H1 (cell line): Measurements from ENCODE around the gene ZNF74. TPM values are rescaled to one million over a fixed set of nuclear protein-coding genes. Genes with fewer than 3 reads are reported as not detected.

Source experiments
- CTCF ChIA-PET: fragments of 300-600 bp; sonication (Branson Sonifier 250); formaldehyde crosslinking; loops from one replicate; lab custom pipeline; 2021; ENCODE audit not compliant: partially characterized antibody; lab: Charles Lee
- POLR2A ChIA-PET: fragments of 300-600 bp; sonication (Branson Sonifier 250); formaldehyde crosslinking; loops from one replicate; lab custom pipeline; 2021; ENCODE audit warnings: inconsistent platforms; ENCODE audit not compliant: partially characterized antibody; lab: Charles Lee
- DNase-seq, 2 experiments: peaks; one replicate each; pipeline versions ENCODE4 v3.0.0 to v3.0.0-alpha.2; 2010 to 2022; ENCODE audit warnings: low spot score in 2 of 2, low read depth in 1 of 2, mixed read lengths in 1 of 2
- FAIRE-seq: peaks from 2 replicates; lab custom pipeline; 2011; peaks lifted over from hg19 to GRCh38; lab: Jason Lieb, UNC
- H2AFZ ChIP-seq: 2 replicates; pipeline ENCODE4 v1.8.1; 2012; ENCODE audit warnings: low read length, inconsistent platforms
- H2AK5ac ChIP-seq: 2 replicates; pipeline ENCODE4 v1.6.1; 2013; ENCODE audit warnings: low read depth, low read length
- H2BK120ac ChIP-seq: replicated peaks from 2 replicates; pipeline ENCODE3; 2013; ENCODE audit warnings: low read depth, low read length, inconsistent platforms
- H2BK12ac ChIP-seq: 2 replicates; pipeline ENCODE4 v1.6.1; 2013; ENCODE audit warnings: low read depth, low read length
- H2BK15ac ChIP-seq: 2 replicates; pipeline ENCODE4 v1.6.1; 2013; ENCODE audit warnings: low read length
- H2BK20ac ChIP-seq: 2 replicates; pipeline ENCODE4 v1.6.1; 2013; ENCODE audit warnings: low read length
- H2BK5ac ChIP-seq: 2 replicates; pipeline ENCODE4 v1.6.1; 2013; ENCODE audit warnings: low read depth, low read length
- H3K14ac ChIP-seq: 2 replicates; pipeline ENCODE4 v1.6.1; 2013; ENCODE audit warnings: inconsistent platforms; ENCODE audit not compliant: insufficient read length
- H3K18ac ChIP-seq: 2 replicates; pipeline ENCODE4 v1.6.1; 2013; ENCODE audit warnings: low read length; ENCODE audit errors: extremely low read depth
- H3K23ac ChIP-seq: 2 replicates; pipeline ENCODE4 v1.6.1; 2013; ENCODE audit warnings: inconsistent platforms; ENCODE audit not compliant: insufficient read length
- H3K23me2 ChIP-seq: 2 replicates; pipeline ENCODE4 v1.6.1; 2013; ENCODE audit warnings: low read depth, low read length
- H3K27ac ChIP-seq: 2 replicates; pipeline ENCODE4 v1.6.1; 2011; ENCODE audit warnings: low read depth, low read length, inconsistent platforms
- H3K27me3 ChIP-seq, 4 experiments: replicated peaks in 1 of 4; 1 replicate in 1 of 4; 2 replicates in 3 of 4; pipeline versions ENCODE4 v1.6.1 to v1.8.1; 2011 to 2013; ENCODE audit warnings: low read length in 3 of 4, mild to moderate bottlenecking in 3 of 4, inconsistent platforms in 2 of 4, mixed read lengths in 2 of 4, moderate library complexity in 1 of 4; ENCODE audit not compliant: control insufficient read depth in 3 of 4, insufficient read depth in 3 of 4; ENCODE audit errors: extremely low read depth in 1 of 4
- H3K36me3 ChIP-seq, 4 experiments: 2 replicates each; pipeline versions ENCODE4 v1.6.1 to v1.8.1; 2011 to 2013; ENCODE audit warnings: mild to moderate bottlenecking in 4 of 4, low read length in 3 of 4, moderate library complexity in 2 of 4, control low read depth in 1 of 4, inconsistent platforms in 1 of 4; ENCODE audit not compliant: insufficient read depth in 4 of 4, control insufficient read depth in 2 of 4
- H3K4ac ChIP-seq: replicated peaks from 2 replicates; pipeline ENCODE3; 2013; ENCODE audit warnings: low read length, low read depth, mixed read lengths, inconsistent platforms; ENCODE audit not compliant: insufficient read length
- H3K4me1 ChIP-seq, 4 experiments: replicated peaks in 1 of 4; 1 replicate in 1 of 4; 2 replicates in 3 of 4; pipeline versions ENCODE4 v1.6.1 to v1.8.1; 2011 to 2013; ENCODE audit warnings: low read length in 3 of 4, inconsistent platforms in 2 of 4, mixed read lengths in 1 of 4; ENCODE audit not compliant: insufficient read depth in 4 of 4, control insufficient read depth in 3 of 4
- H3K4me2 ChIP-seq, 2 experiments: 2 replicates each; pipeline versions ENCODE4 v1.6.1 to v1.8.1; 2011 to 2013; ENCODE audit warnings: low read depth in 2 of 2, low read length in 2 of 2, control low read depth in 1 of 2, inconsistent platforms in 1 of 2, mild to moderate bottlenecking in 1 of 2; ENCODE audit not compliant: insufficient read depth in 1 of 2
- H3K4me3 ChIP-seq, 4 experiments: fragments of 200-600, 300-600 bp in 1 of 4; sonication (generic), shearing (Covaris generic), sonication (Bioruptor Twin) in 1 of 4; 2 replicates each; pipeline versions ENCODE4 v1.5.1 to v1.8.1; 2011 to 2016; ENCODE audit warnings: low read length in 4 of 4, low read depth in 3 of 4, control low read depth in 2 of 4, inconsistent platforms in 2 of 4, mild to moderate bottlenecking in 2 of 4, mixed read lengths in 1 of 4, moderate library complexity in 1 of 4; ENCODE audit not compliant: insufficient read depth in 2 of 4; ENCODE audit errors: extremely low read depth in 1 of 4
- H3K56ac ChIP-seq: replicated peaks from 2 replicates; pipeline ENCODE3; 2013; ENCODE audit warnings: low read depth, mild to moderate bottlenecking, mixed read lengths, low read length, inconsistent platforms; ENCODE audit not compliant: insufficient read length
- H3K79me1 ChIP-seq: 2 replicates; pipeline ENCODE4 v1.6.1; 2013; ENCODE audit warnings: low read depth, low read length, control low read depth
- H3K79me2 ChIP-seq, 2 experiments: 2 replicates each; pipeline versions ENCODE4 v1.6.1 to v1.8.1; 2012 to 2013; ENCODE audit warnings: low read length in 2 of 2, mild to moderate bottlenecking in 2 of 2, inconsistent platforms in 1 of 2; ENCODE audit not compliant: insufficient read depth in 2 of 2, control insufficient read depth in 1 of 2
- H3K9ac ChIP-seq, 4 experiments: replicated peaks in 1 of 4; 1 replicate in 1 of 4; 2 replicates in 3 of 4; pipeline versions ENCODE4 v1.6.1 to v1.8.1; 2011 to 2013; ENCODE audit warnings: low read depth in 3 of 4, low read length in 3 of 4, control low read depth in 2 of 4, mild to moderate bottlenecking in 2 of 4, moderate library complexity in 2 of 4, inconsistent platforms in 1 of 4; ENCODE audit errors: extremely low read depth in 1 of 4
- H3K9me3 ChIP-seq, 2 experiments: 2 replicates each; pipeline versions ENCODE4 v1.6.1 to v1.8.1; 2012 to 2013; ENCODE audit warnings: mild to moderate bottlenecking in 2 of 2, moderate library complexity in 2 of 2, control low read depth in 1 of 2, inconsistent platforms in 1 of 2, low read depth in 1 of 2, low read length in 1 of 2, mixed read lengths in 1 of 2; ENCODE audit not compliant: insufficient read depth in 2 of 2
- H4K20me1 ChIP-seq, 2 experiments: replicated peaks in 1 of 2; 2 replicates each; pipeline versions ENCODE3 to v1.8.1; 2011 to 2013; ENCODE audit warnings: inconsistent platforms in 2 of 2, low read length in 2 of 2, mild to moderate bottlenecking in 1 of 2; ENCODE audit not compliant: insufficient read depth in 2 of 2, control insufficient read depth in 1 of 2
- H4K5ac ChIP-seq: 2 replicates; pipeline ENCODE4 v1.6.1; 2013; ENCODE audit warnings: low read length, low read depth, mixed read lengths, inconsistent platforms; ENCODE audit not compliant: insufficient read length
- H4K8ac ChIP-seq: 2 replicates; pipeline ENCODE4 v1.8.0; 2013; ENCODE audit warnings: mild to moderate bottlenecking, moderate library complexity, low read length, inconsistent platforms; ENCODE audit not compliant: insufficient read depth; ENCODE audit errors: extremely low read depth
- H4K91ac ChIP-seq: replicated peaks from 2 replicates; pipeline ENCODE3; 2013; ENCODE audit warnings: low read length, mixed read lengths, inconsistent platforms; ENCODE audit not compliant: insufficient read length
- CTCF ChIP-seq, 3 experiments: IDR thresholded peaks; 1 replicate in 2 of 3; 2 replicates in 1 of 3; pipeline versions ENCODE4 v1.5.1 to v1.6.1; 2011; ENCODE audit warnings: low read length in 3 of 3, mild to moderate bottlenecking in 3 of 3, inconsistent platforms in 2 of 3, low read depth in 1 of 3, moderate library complexity in 1 of 3; ENCODE audit not compliant: insufficient read depth in 1 of 3; ENCODE audit errors: control extremely low read depth in 1 of 3
- GTF2F1 ChIP-seq: IDR thresholded peaks from 2 replicates; pipeline ENCODE4 v1.6.1; 2012; ENCODE audit warnings: low read depth, low read length, improper control_type of control experiment, borderline replicate concordance
- JUN ChIP-seq: IDR thresholded peaks from 2 replicates; pipeline ENCODE4 v1.6.1; 2011; ENCODE audit warnings: low read depth, mild to moderate bottlenecking, improper control_type of control experiment, low read length
- JUND ChIP-seq: IDR thresholded peaks from 2 replicates; pipeline ENCODE4 v1.6.1; 2011; ENCODE audit warnings: mild to moderate bottlenecking, improper control_type of control experiment, low read length
- KDM1A ChIP-seq: fragments of 200-600, 300-600 bp; sonication (generic); IDR thresholded peaks from 2 replicates; pipeline ENCODE4 v1.7.1; 2016; ENCODE audit warnings: mild to moderate bottlenecking, low read length, borderline replicate concordance
- KDM5A ChIP-seq: fragments of 200-600 bp; IDR thresholded peaks from 2 replicates; pipeline ENCODE4 v1.7.1; 2012; ENCODE audit warnings: mild to moderate bottlenecking, low read length, inconsistent platforms, mixed read lengths
- NANOG ChIP-seq: IDR thresholded peaks from 2 replicates; pipeline ENCODE4 v1.6.1; 2011; ENCODE audit warnings: low read length, low read depth, mild to moderate bottlenecking, inconsistent platforms; ENCODE audit not compliant: insufficient read depth, poor library complexity, severe bottlenecking
- POU5F1 ChIP-seq: IDR thresholded peaks from 2 replicates; pipeline ENCODE4 v1.6.1; 2011; ENCODE audit warnings: low read depth, mild to moderate bottlenecking, low read length, moderate library complexity
- USF2 ChIP-seq: IDR thresholded peaks from 2 replicates; pipeline ENCODE4 v1.6.1; 2011; ENCODE audit warnings: low read length, improper control_type of control experiment
- ZNF274 ChIP-seq: IDR thresholded peaks from 2 replicates; pipeline ENCODE4 v1.7.0; 2012; ENCODE audit warnings: low read length, borderline replicate concordance; ENCODE audit errors: extremely low read depth
- WGBS, 2 experiments: shearing (Covaris generic) in 1 of 2; methylation state at CpG; one replicate each; pipeline versions ENCODE4 v1.1.6 to v1.1.7; 2013 to 2015; ENCODE audit warnings: low lambda C conversion rate in 2 of 2, mixed read lengths in 2 of 2, inconsistent platforms in 1 of 2, low coverage in 1 of 2, missing lambda C conversion rate in 1 of 2; ENCODE audit not compliant: insufficient replicate concordance in 2 of 2, insufficient coverage in 1 of 2, insufficient read length in 1 of 2; ENCODE audit errors: extremely low coverage in 1 of 2, missing lambda C conversion rate in 1 of 2; 5-methylcytosine and 5-hydroxymethylcytosine counted together
- polyA plus RNA-seq, 7 experiments: library from polyadenylated mRNA; depleted of rRNA in 3 of 7; stranded (reverse) in 5 of 7; unstranded in 2 of 7; fragments of >200 nt in 5 of 7; fragments of 200-250 nt in 2 of 7; gene quantifications; 1 replicate in 5 of 7; 2 replicates in 1 of 7; 4 replicates in 1 of 7; pipeline versions ENCODE4 v1.2.1 to v1.2.3, GENCODE V29; 2011 to 2013; ENCODE audit warnings: missing spikeins in 2 of 7, mixed read lengths in 2 of 7
- total RNA-seq: library from RNA; stranded (reverse); fragmentation: NEBNext Ultra II Directional; extraction: Animal tissue kit (Norgen Biotek cat#: 25700); gene quantifications from 2 replicates; pipeline ENCODE4 v1.2.1, GENCODE V29; 2021

Gene ZNF74
- total and polyA plus RNA-seq, 2 of the 8 experiments (the other 6 are each of a cell fraction or from before 2014, with no cell fraction given), result 29.7 to 45.7 TPM

- no peaks in the 10 kb centered on the region for H3K4me1 ChIP-seq
- H4K5ac ChIP-seq, result no peak overlapping the region
- no peak overlapping the region for H2AFZ ChIP-seq
- H2BK5ac ChIP-seq, result no peak overlapping the region
- H3K9ac ChIP-seq, result no peak overlapping the region
- H2BK15ac ChIP-seq, result no peak overlapping the region
- H3K23me2 ChIP-seq, result peaks cover 2% of the 10 kb centered on the region; the same call in 1 of the 2 replicates
- H3K27ac ChIP-seq, result no peak overlapping the region
- H4K8ac ChIP-seq, result no peak overlapping the region
- H3K9me3 ChIP-seq, result no peaks in the 10 kb centered on the region
- no peak overlapping the region for H2BK12ac ChIP-seq
- H3K23ac ChIP-seq, result no peak overlapping the region
- H3K56ac ChIP-seq, result no peak overlapping the region
- POLR2A ChIA-PET, result interaction anchor here (1.5 kb wide), 1 partner anchor 37 kb away, joined by 4 read pairs; no protein-coding TSS in a partner anchor
- peaks cover 0 to 4% of the 10 kb centered on the region in 2 experiments for H4K20me1 ChIP-seq
- H3K79me1 ChIP-seq, result no peaks in the 10 kb centered on the region
- H2AK5ac ChIP-seq, result no peak overlapping the region
- no peak overlapping the region for H3K4me3 ChIP-seq
- no peak overlapping the region for H4K91ac ChIP-seq
- no peaks in the 10 kb centered on the region for H3K79me2 ChIP-seq
- H3K4ac ChIP-seq, result no peak overlapping the region
- DNase-seq (no peak), FAIRE-seq (no peak)
- 92% methylated on average over 1 of the region's 2 CpGs; no CpG with 5 or more reads in 1 of the 2 experiments for WGBS, 2 experiments
- H3K36me3 ChIP-seq, result no peaks in the 10 kb centered on the region
- CTCF ChIA-PET, result interaction anchor here (0.6 to 3.4 kb wide), 6 partner anchors 9 to 122 kb away, joined by 3 to 47 read pairs (median 9); no protein-coding TSS in a partner anchor
- no peak overlapping the region for H3K4me2 ChIP-seq
- no peak overlapping the region for H2BK20ac ChIP-seq
- no peak overlapping the region for H3K14ac ChIP-seq
- H2BK120ac ChIP-seq, result no peak overlapping the region
- H3K18ac ChIP-seq, result no peak overlapping the region
- H3K27me3 ChIP-seq, result no peaks in the 10 kb centered on the region
- TF ChIP-seq USF2 (no peak), POU5F1 (no peak), KDM1A (no peak), NANOG (no peak), KDM5A (no peak), JUN (no peak), CTCF (IDR thresholded peaks at IDR 0.05; ENCODE audit: control extremely low read depth in 1 of 3, insufficient read depth in 1 of 3, low read depth in 1 of 3, low read length in 3 of 3) (no peak), JUND (no peak), GTF2F1 (no peak), ZNF274 (no peak)
These were observed 25.7 kb downstream of the ZNF74 start for GRCh38 chr22:20419664-20419951.
